K562 (cell line): ENCODE measurements around the gene OPRD1.

Experiments used
- HMG20A ChIP-seq: fragments of 450-650 bp; formaldehyde crosslinking; conservative IDR thresholded peaks from 2 replicates; pipeline ENCODE4 v1.4.0; 2020; ENCODE audit warnings: mild to moderate bottlenecking, mixed read lengths
- MEF2A ChIP-seq: IDR thresholded peaks from 2 replicates; pipeline ENCODE4 v1.6.1; 2011; ENCODE audit warnings: low read depth, mild to moderate bottlenecking, low read length, moderate library complexity; ENCODE audit not compliant: control insufficient read depth
- SPI1 ChIP-seq: IDR thresholded peaks from 2 replicates; pipeline ENCODE4 v1.6.1; 2011; ENCODE audit warnings: low read depth, low read length, control low read depth, borderline replicate concordance
- ZNF766 ChIP-seq: fragments of 200-800 bp; sonication (Bioruptor generic); conservative IDR thresholded peaks from 2 replicates; pipeline ENCODE4 v1.6.1; 2016; ENCODE audit warnings: missing genetic modification characterization, missing compliant biosample characterization
- TF ChIP-seq, protein P1 (sequence below): fragments of 250-450 bp; sonication (Bioruptor Pico); IDR thresholded peaks from 2 replicates; pipeline ENCODE4 v1.5.0; 2020; ENCODE audit warnings: mild to moderate bottlenecking, borderline replicate concordance

GRCh38 chr1:28865997-28866650, 54.2 kb downstream of the OPRD1 start:
- TF ChIP-seq ZNF766 (CRISPR knock-in tag) (no peak; the same call in 1 of the 2 replicates), HMG20A (CRISPR knock-in tag) (no peak), SPI1 (no peak), MEF2A (no peak)
- TF ChIP-seq, protein P1, sequence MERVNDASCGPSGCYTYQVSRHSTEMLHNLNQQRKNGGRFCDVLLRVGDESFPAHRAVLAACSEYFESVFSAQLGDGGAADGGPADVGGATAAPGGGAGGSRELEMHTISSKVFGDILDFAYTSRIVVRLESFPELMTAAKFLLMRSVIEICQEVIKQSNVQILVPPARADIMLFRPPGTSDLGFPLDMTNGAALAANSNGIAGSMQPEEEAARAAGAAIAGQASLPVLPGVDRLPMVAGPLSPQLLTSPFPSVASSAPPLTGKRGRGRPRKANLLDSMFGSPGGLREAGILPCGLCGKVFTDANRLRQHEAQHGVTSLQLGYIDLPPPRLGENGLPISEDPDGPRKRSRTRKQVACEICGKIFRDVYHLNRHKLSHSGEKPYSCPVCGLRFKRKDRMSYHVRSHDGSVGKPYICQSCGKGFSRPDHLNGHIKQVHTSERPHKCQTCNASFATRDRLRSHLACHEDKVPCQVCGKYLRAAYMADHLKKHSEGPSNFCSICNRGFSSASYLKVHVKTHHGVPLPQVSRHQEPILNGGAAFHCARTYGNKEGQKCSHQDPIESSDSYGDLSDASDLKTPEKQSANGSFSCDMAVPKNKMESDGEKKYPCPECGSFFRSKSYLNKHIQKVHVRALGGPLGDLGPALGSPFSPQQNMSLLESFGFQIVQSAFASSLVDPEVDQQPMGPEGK = no peak
